Loucy (cell line): Measurements from ENCODE around the gene FAM151A.
A peak's percentile ranks its signal among the peaks of the same experiment; 100 is the strongest.

Experiments
- H2AFZ ChIP-seq: fragments of 200-600 bp; sonication (generic); 2 replicates; pipeline ENCODE4 v1.6.0; 2016; ENCODE audit warnings: antibody characterized with exemption, mild to moderate bottlenecking, low read length, moderate library complexity
- H3F3A ChIP-seq: fragments of 200-600 bp; 2 replicates; pipeline ENCODE4 v1.6.0; 2016; ENCODE audit warnings: antibody characterized with exemption, low read depth, mild to moderate bottlenecking
- H3K27me3 ChIP-seq: fragments of 200-600 bp; sonication (generic); 2 replicates; pipeline ENCODE4 v1.6.1; 2014; ENCODE audit warnings: low read length, mild to moderate bottlenecking; ENCODE audit not compliant: insufficient read depth, poor library complexity, severe bottlenecking
- H3K36me3 ChIP-seq: fragments of 200-600 bp; sonication (generic); 2 replicates; pipeline ENCODE4 v1.6.1; 2016; ENCODE audit warnings: low read length; ENCODE audit not compliant: insufficient read depth
- H3K4me1 ChIP-seq: fragments of 200-600 bp; sonication (generic); 2 replicates; pipeline ENCODE4 v1.5.1; 2014; ENCODE audit warnings: low read length, mild to moderate bottlenecking; ENCODE audit not compliant: insufficient read depth, poor library complexity, severe bottlenecking
- H3K4me2 ChIP-seq: fragments of 200-600 bp; sonication (generic); 2 replicates; pipeline ENCODE4 v1.6.0; 2014; ENCODE audit warnings: antibody characterized with exemption, low read length, low read depth, mild to moderate bottlenecking; ENCODE audit not compliant: poor library complexity, severe bottlenecking
- H3K4me3 ChIP-seq: fragments of 200-600 bp; sonication (generic); 2 replicates; pipeline ENCODE4 v1.5.1; 2014; ENCODE audit warnings: low read length, mild to moderate bottlenecking, mixed read lengths; ENCODE audit not compliant: poor library complexity, severe bottlenecking
- H3K79me2 ChIP-seq: fragments of 200-600 bp; sonication (generic); 2 replicates; pipeline ENCODE4 v1.6.1; 2014; ENCODE audit warnings: low read length; ENCODE audit not compliant: insufficient read depth
- H3K9ac ChIP-seq: fragments of 200-600 bp; sonication (generic); 2 replicates; pipeline ENCODE4 v1.6.0; 2014; ENCODE audit warnings: mild to moderate bottlenecking, low read depth, low read length, moderate library complexity; ENCODE audit not compliant: poor library complexity, severe bottlenecking
- H3K9me2 ChIP-seq: fragments of 200-600 bp; sonication (generic); replicated peaks from 2 replicates; pipeline ENCODE4 v1.6.1; 2016; ENCODE audit warnings: low read depth, low read length, mixed read lengths
- H3K9me3 ChIP-seq: fragments of 200-600 bp; sonication (generic); 2 replicates; pipeline ENCODE4 v1.6.1; 2014; ENCODE audit warnings: mild to moderate bottlenecking, antibody characterized with exemption, low read length, low read depth; ENCODE audit not compliant: insufficient read depth
- H4K20me1 ChIP-seq: fragments of 200-600 bp; sonication (generic); 2 replicates; pipeline ENCODE4 v1.6.0; 2014; ENCODE audit warnings: antibody characterized with exemption, low read length, mild to moderate bottlenecking; ENCODE audit not compliant: insufficient read depth, poor library complexity, severe bottlenecking
- EZH2phosphoT487 ChIP-seq: fragments of 200-600 bp; IDR thresholded peaks from 2 replicates; pipeline ENCODE4 v1.6.1; 2018; ENCODE audit warnings: antibody characterized with exemption, mild to moderate bottlenecking, moderate library complexity, borderline replicate concordance
- TF ChIP-seq, protein P1 (sequence below): fragments of 200-600 bp; sonication (generic); conservative IDR thresholded peaks from 2 replicates; pipeline ENCODE4 v1.5.1; 2014; ENCODE audit warnings: mild to moderate bottlenecking, antibody characterized with exemption, low read length

Gene FAM151A

GRCh38 chr1:54572542-54572850 is 50.8 kb downstream of the FAM151A start:
- H3K9ac ChIP-seq: peak overlapping the region; percentile 58
- no peak overlapping the region for H2AFZ ChIP-seq
- H3F3A ChIP-seq: no peaks in the 10 kb centered on the region
- peaks cover 63% of the 10 kb centered on the region for H3K4me1 ChIP-seq
- H3K9me3 ChIP-seq: no peaks in the 10 kb centered on the region
- H4K20me1 ChIP-seq: no peaks in the 10 kb centered on the region
- TF ChIP-seq, protein P1, sequence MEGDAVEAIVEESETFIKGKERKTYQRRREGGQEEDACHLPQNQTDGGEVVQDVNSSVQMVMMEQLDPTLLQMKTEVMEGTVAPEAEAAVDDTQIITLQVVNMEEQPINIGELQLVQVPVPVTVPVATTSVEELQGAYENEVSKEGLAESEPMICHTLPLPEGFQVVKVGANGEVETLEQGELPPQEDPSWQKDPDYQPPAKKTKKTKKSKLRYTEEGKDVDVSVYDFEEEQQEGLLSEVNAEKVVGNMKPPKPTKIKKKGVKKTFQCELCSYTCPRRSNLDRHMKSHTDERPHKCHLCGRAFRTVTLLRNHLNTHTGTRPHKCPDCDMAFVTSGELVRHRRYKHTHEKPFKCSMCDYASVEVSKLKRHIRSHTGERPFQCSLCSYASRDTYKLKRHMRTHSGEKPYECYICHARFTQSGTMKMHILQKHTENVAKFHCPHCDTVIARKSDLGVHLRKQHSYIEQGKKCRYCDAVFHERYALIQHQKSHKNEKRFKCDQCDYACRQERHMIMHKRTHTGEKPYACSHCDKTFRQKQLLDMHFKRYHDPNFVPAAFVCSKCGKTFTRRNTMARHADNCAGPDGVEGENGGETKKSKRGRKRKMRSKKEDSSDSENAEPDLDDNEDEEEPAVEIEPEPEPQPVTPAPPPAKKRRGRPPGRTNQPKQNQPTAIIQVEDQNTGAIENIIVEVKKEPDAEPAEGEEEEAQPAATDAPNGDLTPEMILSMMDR: peak; percentile 49; the same call in 1 of the 2 replicates
- no peak for TF ChIP-seq EZH2phosphoT487
- H3K4me3 ChIP-seq: peak overlapping the region; percentile 40
- H3K9me2 ChIP-seq: no peaks in the 10 kb centered on the region
- no peaks in the 10 kb centered on the region for H3K36me3 ChIP-seq
- H3K27me3 ChIP-seq: no peaks in the 10 kb centered on the region
- no peaks in the 10 kb centered on the region for H3K79me2 ChIP-seq
- H3K4me2 ChIP-seq: peak overlapping the region; percentile 61

DNA sequence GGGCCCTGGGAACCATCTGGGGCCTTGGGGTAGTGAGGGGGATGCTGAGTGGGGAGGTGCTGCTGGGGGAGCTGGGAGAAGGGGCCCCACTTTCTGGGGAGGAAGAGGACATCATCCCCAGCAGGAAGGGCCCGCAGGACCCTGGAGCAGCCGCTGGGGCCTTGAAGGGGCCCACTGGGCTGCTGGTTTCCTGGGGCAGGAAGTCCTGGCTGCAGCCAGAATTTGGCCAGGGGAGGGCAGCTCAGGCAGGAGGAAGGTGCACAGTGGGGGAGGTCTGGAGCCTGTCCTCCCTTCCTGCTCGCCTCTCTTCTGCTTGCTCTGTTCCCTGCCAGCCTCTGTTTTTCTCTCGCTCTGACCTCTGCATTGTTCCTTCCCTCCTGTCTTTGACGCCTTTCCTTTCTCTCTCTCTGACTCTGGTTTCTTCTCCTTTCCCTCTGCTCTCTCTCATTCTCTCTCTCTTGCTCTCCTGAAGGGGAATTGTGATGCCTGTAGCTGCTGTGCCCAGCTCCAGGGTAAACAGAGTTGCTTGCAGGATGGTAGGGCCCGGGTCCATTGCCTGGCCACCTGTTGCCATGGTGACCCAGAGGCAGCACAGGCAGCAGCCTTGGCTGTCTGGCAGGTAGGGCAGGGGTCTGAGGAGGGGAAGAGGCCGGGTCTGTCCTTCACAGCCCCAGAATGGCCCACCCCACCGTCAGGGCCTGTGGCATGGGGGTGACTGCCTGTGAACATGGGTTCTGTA is 51.4 kb downstream of the FAM151A start:
- H4K20me1 ChIP-seq: no peaks in the 10 kb centered on the region
- H3K27me3 ChIP-seq: no peaks in the 10 kb centered on the region
- H3K4me1 ChIP-seq: peaks cover 63% of the 10 kb centered on the region
- H3K9ac ChIP-seq: peak overlapping the region; percentile 58
- H2AFZ ChIP-seq: no peak overlapping the region; the same call in 1 of the 2 replicates
- no peaks in the 10 kb centered on the region for H3K79me2 ChIP-seq
- no peaks in the 10 kb centered on the region for H3K9me3 ChIP-seq
- H3F3A ChIP-seq: no peaks in the 10 kb centered on the region
- H3K36me3 ChIP-seq: no peaks in the 10 kb centered on the region
- TF ChIP-seq, protein P1: no peak
- no peak for TF ChIP-seq EZH2phosphoT487
- H3K4me3 ChIP-seq: peak overlapping the region; percentile 40
- H3K4me2 ChIP-seq: peak overlapping the region; percentile 61
- no peaks in the 10 kb centered on the region for H3K9me2 ChIP-seq

GRCh38 chr1:54571326-54571725 is 52.0 kb downstream of the FAM151A start:
- H2AFZ ChIP-seq: peak overlapping the region; percentile 32; the same call in 1 of the 2 replicates

More at GRCh38 chr1:54571326-54571725, 52.0 kb downstream of the FAM151A start:
- Histone ChIP-seq H3K4me1 (peaks cover 56% of the 10 kb centered on the region), H4K20me1 (no peaks in the 10 kb centered on the region), H3K79me2 (no peaks in the 10 kb centered on the region), H3F3A (no peaks in the 10 kb centered on the region), H3K36me3 (no peaks in the 10 kb centered on the region), H3K9ac (peak overlapping the region; percentile 39), H3K9me2 (no peaks in the 10 kb centered on the region), H3K4me2 (peak overlapping the region; percentile 61), H3K27me3 (no peaks in the 10 kb centered on the region), H3K4me3 (peak overlapping the region; percentile 40), H3K9me3 (no peaks in the 10 kb centered on the region)
- no peak for TF ChIP-seq EZH2phosphoT487
- TF ChIP-seq, protein P1: no peak
